Thyroid gland (tissue), 4 donors: Measurements from ENCODE around the gene INF2.
"Not testable (repeated sequence)": the region's sequence is repeated elsewhere in the genome, so short reads cannot be mapped to it uniquely, and the experiment has no call there.

Source experiments
- CTCF ChIP-seq, 6 experiments: fragments of 200-600 bp in 3 of 6; fragments of 450-650 bp in 3 of 6; sonication (generic) in 3 of 6; IDR thresholded peaks; one replicate each; pipeline ENCODE4 v1.5.1; 2016 to 2019; ENCODE audit warnings: antibody characterized with exemption in 6 of 6, mild to moderate bottlenecking in 2 of 6, inconsistent platforms in 1 of 6, moderate library complexity in 1 of 6
- POLR2A ChIP-seq, 2 donors: fragments of 450-650 bp; IDR thresholded peaks; one replicate each; pipeline ENCODE4 v1.6.1; 2017; ENCODE audit warnings: antibody characterized with exemption in 2 of 2, mild to moderate bottlenecking in 2 of 2, moderate library complexity in 1 of 2

GRCh38 chr14:104661528-104662157 lies 27.8 kb upstream of the INF2 start:
- not testable (repeated sequence) for TF ChIP-seq CTCF, POLR2A (IDR thresholded peaks at IDR 0.05)
